ENCODE measurements around the gene LIX1L. TPM values are rescaled to one million over a fixed set of nuclear protein-coding genes. Genes with fewer than 3 reads are reported as not detected.
A peak's percentile ranks its signal among the peaks of the same experiment; 100 is the strongest.

LIX1L gene
- total RNA-seq, 1 donor from 2014 or later: 22.9 TPM

- peak; percentile 40 for DNase-seq (ENCODE audit: low read depth, low spot score)
Measured at GRCh38 chr1:145985502-145986439, 28.0 kb upstream of the LIX1L start.

- no peak for DNase-seq (ENCODE audit: low read depth, low spot score)
Measured at GRCh38 chr1:145985129-145985501, 27.3 kb upstream of the LIX1L start.

- DNase-seq (ENCODE audit: low read depth, low spot score): no peak
Measured at GRCh38 chr1:145983960-145984830, 26.4 kb upstream of the LIX1L start.

DNA sequence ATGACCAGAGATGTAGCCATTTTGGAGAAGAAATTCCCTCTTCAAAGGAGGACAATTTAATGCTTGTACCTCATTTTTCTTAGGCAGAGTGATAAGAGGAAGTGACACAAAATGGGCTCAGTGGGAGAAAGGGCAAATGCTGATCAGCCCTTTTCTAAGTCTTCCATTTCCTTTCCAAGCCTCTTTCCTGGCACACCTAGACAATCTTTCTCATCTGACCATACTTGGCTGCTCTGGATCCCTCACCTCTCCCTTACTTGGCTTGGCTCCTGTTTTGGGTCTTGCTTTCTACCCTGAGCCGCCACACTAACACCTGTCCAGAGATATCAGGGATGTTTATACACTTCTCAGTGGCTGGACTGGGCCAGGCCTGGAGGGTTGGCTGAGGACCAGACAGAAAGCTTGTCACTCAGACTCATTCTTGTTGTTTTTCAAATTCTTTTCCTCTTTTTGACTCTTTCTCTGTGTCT lies 25.4 kb upstream of the LIX1L start:
- no peak for DNase-seq (ENCODE audit: low read depth, low spot score)

DNA sequence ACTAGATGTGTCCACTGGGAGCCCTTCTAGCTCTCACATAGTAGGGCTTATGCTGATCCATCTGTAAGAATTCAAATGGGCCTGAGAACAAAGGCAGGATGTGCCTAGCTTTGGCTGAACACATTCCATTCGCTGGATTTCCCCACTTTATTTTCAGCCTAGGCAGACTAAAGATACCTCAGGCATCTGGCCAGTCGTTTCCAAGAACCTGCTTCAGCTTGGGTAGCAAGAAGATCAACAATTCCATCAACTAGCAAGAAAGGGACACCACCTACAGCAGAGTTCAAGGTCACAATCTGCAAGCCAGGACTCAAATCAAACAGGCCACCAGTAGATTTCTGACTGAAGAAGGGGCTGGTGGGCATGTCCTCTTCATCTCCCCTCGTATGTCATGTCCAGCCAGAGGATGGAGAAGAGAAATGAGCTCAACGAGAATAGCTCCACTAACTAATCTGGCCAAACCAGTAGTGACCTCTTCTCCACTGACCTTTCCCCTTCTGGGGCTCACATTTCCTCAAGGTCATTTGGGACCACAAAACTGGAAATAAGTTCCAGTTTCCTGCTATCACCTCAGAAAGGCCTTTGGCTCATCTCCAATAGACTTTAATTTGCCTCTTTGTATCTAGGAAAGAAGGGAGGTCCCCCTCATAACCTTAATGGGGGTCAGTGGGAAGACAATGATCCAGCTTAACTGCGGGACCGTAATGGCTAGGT lies 24.4 kb upstream of the LIX1L start:
- DNase-seq (ENCODE audit: low read depth, low spot score): no peak

- no peak for DNase-seq (ENCODE audit: low read depth, low spot score)
Measured at GRCh38 chr1:145980457-145980994, 22.7 kb upstream of the LIX1L start.

DNA sequence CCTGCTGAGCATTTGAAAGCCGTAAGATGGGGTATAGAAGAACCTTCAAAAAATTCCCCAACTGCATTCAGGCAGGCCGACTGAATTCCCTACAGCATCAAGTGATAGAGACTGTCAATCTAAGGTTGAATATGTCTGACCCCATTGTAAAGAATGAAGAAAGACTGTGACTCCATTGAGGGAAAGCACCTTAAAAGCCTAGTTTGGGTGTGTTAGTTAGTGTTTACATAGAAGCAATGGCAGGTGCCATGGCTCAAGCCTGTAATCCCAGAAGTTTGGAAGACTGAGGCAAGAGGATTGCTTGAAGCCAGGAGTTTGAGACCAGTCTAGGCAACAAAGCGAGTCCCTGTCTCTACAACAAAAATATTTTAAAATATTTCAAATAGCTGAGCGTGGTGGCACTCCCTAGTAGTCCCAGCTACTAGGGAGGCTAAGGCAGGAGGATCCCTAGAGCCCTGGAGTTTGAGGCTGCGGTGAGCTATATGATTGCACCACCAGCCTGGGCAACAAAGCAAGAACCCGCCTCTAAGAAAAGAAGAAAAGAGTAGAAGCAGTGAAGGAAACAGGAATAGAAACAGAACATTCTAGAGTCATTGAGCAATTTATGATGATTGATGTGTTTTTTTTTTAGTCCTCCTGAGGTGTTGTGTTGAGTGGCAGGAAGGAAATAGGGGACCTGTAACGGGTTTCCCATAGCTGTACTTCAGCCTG lies 22.1 kb upstream of the LIX1L start:
- DNase-seq (ENCODE audit: low read depth, low spot score): no peak

DNA sequence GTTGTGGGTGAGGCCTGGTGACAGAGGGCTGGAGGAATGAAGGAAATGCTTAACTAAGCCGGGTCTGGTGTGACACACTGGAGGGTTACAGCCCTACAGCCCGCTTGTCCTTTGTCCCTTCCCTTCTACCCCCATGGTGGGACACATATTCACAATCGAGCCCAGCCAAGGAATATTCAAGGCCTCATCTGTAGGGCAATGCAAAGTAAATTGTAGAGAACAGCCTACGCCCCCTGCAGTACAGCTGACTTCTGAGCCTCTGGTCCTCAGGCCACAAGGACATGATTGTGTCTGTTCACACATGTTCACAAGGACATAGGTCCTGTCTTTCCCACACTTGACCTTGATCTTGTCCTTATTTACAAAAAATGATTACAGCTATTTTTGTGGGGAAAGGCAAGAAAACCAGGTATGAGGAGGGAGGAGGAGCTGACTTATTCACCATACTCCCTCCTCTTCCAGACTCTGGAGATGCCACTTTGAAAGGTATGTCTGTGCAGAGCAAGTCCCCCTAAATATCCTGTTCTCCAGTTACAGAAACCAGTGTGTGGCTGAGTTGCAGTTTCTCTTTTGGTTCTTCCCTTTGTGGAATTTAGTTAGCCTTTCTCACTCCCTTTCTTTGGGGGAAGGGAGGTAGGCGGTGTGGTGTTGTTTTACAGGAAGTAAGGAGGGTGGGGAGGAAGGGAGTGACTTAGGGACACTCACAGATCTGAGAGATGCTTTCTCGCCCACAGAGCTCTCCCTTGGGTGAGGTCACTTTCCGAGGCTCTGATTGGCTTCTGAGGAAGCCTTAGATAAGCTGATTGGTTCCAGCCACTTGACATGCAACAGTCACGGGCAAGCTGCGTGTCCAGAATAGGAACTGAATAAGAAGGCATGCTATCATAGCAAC lies 21.3 kb upstream of the LIX1L start:
- peak; percentile 94 for DNase-seq (ENCODE audit: low read depth, low spot score)

- no peak for DNase-seq (ENCODE audit: low read depth, low spot score)
Measured at GRCh38 chr1:145978471-145978853, 20.6 kb upstream of the LIX1L start.

DNA sequence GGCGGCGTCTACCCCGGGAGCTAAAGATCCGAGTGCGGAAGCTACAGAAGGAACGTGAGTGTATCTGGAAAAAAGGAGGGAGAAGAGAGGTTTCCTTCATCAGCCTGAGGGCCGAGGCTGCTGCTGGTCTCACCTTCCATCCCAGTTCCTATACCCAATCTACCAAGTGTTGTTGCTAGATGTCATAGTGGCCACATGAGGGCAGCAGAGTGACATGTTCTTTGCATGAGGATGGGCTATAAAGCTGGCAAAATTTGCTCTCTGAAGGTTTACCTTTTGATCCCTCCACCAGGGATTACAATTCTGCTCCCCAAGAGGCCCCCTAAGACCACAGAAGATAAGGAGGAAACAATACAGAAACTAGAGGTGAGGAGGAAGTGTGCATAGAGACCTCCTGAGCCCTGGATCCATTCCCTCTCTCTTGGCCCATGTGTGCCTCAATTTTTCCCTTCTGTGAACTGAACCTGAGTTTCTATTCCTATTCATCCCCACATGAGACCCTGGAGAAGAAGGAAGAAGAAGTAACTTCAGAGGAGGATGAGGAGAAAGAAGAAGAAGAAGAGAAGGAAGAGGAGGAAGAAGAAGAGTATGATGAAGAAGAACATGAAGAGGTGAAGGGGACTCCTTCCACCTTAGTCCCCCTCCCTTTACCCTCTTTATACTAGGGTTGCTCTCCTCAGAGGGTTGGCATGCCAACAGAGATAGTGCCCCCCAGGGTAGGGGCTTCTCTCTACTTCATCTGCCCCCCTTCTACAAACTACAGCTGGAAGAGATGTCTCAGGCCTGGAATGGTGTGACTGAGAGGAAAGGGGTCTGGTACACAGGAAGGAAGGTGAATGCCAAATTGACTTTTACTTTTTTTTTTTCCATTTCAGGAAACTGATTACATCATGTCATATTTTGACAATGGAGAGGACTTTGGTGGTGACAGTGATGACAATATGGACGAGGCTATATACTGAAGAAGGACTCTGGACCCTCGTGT lies 20.0 kb upstream of the LIX1L start:
- DNase-seq (ENCODE audit: low read depth, low spot score): peak; percentile 62

- DNase-seq (ENCODE audit: low read depth, low spot score): no peak
Measured at GRCh38 chr1:145977016-145977415, 19.2 kb upstream of the LIX1L start.

- DNase-seq (ENCODE audit: low read depth, low spot score): no peak
Measured at GRCh38 chr1:145975216-145975615, 17.4 kb upstream of the LIX1L start.

DNA sequence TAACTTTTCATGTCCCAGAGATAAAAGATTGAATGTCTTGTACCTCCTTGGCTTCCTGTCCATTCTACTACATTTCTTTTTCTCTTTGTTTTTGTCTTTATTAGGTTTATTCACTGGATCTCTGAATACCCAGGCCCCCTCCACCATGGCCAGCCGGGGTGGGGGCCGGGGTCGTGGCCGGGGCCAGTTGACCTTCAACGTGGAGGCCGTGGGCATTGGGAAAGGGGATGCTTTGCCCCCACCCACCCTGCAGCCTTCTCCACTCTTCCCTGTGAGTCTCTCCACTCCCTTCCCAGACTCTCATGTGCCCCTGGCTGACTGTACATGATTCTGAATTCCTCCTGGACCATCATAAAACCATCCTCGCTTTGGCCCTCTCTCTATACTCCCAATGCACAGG lies 16.9 kb upstream of the LIX1L start:
- DNase-seq (ENCODE audit: low read depth, low spot score): no peak

DNA sequence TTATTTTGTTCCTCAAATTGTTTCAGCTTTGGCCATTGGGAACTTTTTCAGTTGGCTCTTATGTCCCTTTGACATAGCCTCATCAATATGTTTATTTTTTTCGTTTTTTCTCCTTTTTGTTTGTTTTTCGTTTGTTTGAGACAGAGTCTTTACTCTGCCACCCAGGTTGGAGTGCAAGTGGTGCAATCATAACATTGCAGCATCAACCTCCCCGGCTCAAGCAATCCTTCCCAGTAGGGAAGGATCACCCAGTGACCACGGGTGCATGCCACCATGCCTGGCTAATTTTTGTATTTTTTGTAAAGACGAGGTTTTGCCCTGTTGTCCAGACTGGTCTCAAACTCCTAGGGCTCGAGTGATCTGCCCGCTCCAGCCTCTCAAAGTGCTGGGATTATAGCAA lies 14.8 kb upstream of the LIX1L start:
- DNase-seq (ENCODE audit: low read depth, low spot score): no peak

- no peak for DNase-seq (ENCODE audit: low read depth, low spot score)
Measured at GRCh38 chr1:145967288-145967687, 9.5 kb upstream of the LIX1L start.

- DNase-seq (ENCODE audit: low read depth, low spot score): no peak
Measured at GRCh38 chr1:145965119-145965744, 7.4 kb upstream of the LIX1L start.

DNA sequence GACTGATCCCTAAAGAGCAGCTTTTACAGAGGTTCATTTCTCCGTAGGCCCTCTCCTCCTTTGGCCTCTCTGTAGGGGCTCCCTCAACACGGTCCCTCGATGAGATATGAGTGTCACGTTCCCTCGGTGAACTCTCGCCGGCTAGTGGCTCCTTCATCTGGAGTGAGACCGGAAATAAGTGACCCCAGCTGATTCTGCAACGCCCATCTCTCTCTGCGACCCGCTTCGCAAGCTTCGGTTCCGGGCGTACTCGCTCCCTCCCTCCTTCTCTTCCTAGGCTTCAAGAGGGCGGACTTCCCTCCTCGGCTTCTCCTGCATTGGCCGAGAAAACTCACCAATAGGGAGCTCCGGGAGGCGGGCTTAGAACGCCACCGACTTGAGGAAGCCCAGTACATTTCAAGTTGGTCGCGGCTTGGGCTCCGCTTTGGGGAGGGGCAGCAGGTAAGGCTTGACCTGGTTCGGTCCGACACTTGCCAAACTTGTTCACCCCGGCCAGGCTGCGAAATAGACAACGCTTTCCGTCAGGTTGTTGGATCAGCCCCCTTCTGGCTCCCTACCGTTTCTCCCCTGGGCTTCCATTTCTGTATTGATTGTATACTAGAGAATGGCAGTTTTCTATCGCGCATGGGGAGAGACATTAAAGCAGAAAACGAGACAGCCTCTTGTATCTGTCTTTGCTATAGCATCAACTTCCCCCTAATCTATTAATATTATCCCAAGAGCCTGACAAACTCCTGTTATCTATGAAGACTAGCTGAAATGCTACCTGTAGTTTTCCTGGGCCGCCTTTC lies 6.7 kb upstream of the LIX1L start, which contains the start of the genes ANKRD34A and POLR3GL:
Gene ANKRD34A, minus strand, starts transcription at position 248 of the 791 bp plus-strand sequence. CDS start 2,816 bp downstream, outside the sequence.
Gene POLR3GL, plus strand, starts transcription at position 363 of the 791 bp plus-strand sequence. CDS start 10,176 bp downstream, outside the sequence.
- peak; percentile 77 for DNase-seq (ENCODE audit: low read depth, low spot score)

Data from pulmonary artery endothelial cell (primary cell).